Chondrocyte (in vitro differentiated cells): ENCODE results near the gene LTBP1. TPM values are rescaled to one million over a fixed set of nuclear protein-coding genes. Genes with fewer than 3 reads are reported as not detected.
"Not testable (repeated sequence)": the region's sequence is repeated elsewhere in the genome, so short reads cannot be mapped to it uniquely, and the experiment has no call there.

ENCODE experiments used
- DNase-seq: peaks from one replicate; pipeline ENCODE4 v3.0.0; 2021; ENCODE audit warnings: mixed read lengths, low spot score
- H3K27ac Mint-ChIP-seq: one replicate; pipeline ENCODE4 v1.8.0; 2021; ENCODE audit warnings: mild to moderate bottlenecking, moderate library complexity, mixed read lengths; ENCODE audit not compliant: unreplicated experiment
- H3K27me3 Mint-ChIP-seq: 2 replicates; pipeline ENCODE4 v1.8.0; 2021; ENCODE audit warnings: low read depth, mixed read lengths
- H3K36me3 Mint-ChIP-seq: 2 replicates; pipeline ENCODE4 v1.8.0; 2021; ENCODE audit warnings: low read depth, mixed read lengths
- H3K4me1 Mint-ChIP-seq: 2 replicates; pipeline ENCODE4 v1.8.0; 2021; ENCODE audit warnings: low read depth, mild to moderate bottlenecking, mixed read lengths
- H3K4me3 Mint-ChIP-seq: one replicate; pipeline ENCODE4 v1.8.0; 2021; ENCODE audit warnings: mild to moderate bottlenecking, moderate library complexity, mixed read lengths; ENCODE audit not compliant: unreplicated experiment
- H3K9me3 Mint-ChIP-seq: 2 replicates; pipeline ENCODE4 v1.8.0; 2021; ENCODE audit warnings: low read depth, mixed read lengths
- CTCF ChIP-seq: fragments of 200-600 bp; sonication (generic); IDR thresholded peaks from 2 replicates; pipeline ENCODE4 v1.5.0; 2021; ENCODE audit warnings: antibody characterized with exemption, mild to moderate bottlenecking, moderate library complexity
- total RNA-seq: library from RNA; stranded (reverse); gene quantifications from 3 replicates; pipeline ENCODE4 v1.2.1, GENCODE V29; 2021

Gene LTBP1
- total RNA-seq, 1 donor from 2014 or later, result 398 TPM

DNA sequence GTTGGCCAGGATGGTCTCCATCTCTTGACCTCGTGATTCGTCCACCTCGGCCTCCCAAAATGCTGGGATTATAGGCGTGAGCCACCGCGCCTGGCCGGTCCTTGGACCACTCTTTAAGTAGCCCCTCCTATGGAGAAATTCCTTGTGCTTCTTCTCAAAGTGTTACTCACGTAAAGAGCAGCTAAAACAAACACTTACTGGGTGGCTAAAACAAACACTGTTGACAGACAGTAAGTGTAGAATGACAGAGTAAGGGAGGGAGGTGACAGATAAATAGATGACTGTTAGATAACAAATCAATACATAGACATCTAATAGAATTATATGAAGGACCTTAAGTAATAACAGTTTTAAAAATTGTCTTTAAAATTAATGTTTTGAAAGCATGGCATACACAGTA lies 488.8 kb downstream of the LTBP1 start:
- no peak for DNase-seq
- no peaks in the 10 kb centered on the region for H3K36me3 Mint-ChIP-seq
- H3K9me3 Mint-ChIP-seq, result peaks cover 2% of the 10 kb centered on the region
- H3K27ac Mint-ChIP-seq, result no peak overlapping the region
- no peak for TF ChIP-seq CTCF
- H3K27me3 Mint-ChIP-seq, result no peaks in the 10 kb centered on the region
- peaks cover 34% of the 10 kb centered on the region for H3K4me1 Mint-ChIP-seq
- no peak overlapping the region for H3K4me3 Mint-ChIP-seq

GRCh38 chr2:33436083-33436482 lies 489.3 kb downstream of the LTBP1 start:
- no peak overlapping the region for H3K27ac Mint-ChIP-seq
- peaks cover 30% of the 10 kb centered on the region for H3K4me1 Mint-ChIP-seq
- DNase-seq, result no peak
- no peaks in the 10 kb centered on the region for H3K27me3 Mint-ChIP-seq
- H3K36me3 Mint-ChIP-seq, result no peaks in the 10 kb centered on the region
- TF ChIP-seq CTCF, result no peak
- peaks cover 2% of the 10 kb centered on the region for H3K9me3 Mint-ChIP-seq
- no peak overlapping the region for H3K4me3 Mint-ChIP-seq

DNA sequence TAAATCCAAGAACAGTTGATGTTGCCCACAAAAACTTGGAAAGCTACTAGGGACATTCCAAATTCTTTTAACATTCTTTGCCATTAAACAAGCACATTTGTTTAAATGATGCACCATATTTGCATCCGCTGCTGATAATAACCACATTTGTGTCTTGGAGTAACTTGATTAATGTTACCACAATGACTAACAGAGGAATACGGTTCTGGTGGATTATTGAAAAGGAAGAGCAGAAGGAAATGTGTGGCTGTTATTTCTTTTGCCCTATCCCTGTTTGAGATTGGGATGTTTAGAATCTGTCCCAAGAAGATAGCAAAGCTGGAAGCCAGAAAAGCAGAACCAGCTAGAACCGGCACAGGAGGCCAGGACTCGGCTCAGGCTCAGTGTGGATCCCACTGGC lies 490.5 kb downstream of the LTBP1 start:
- Mint-ChIP-seq H3K9me3 (peaks cover 2% of the 10 kb centered on the region), H3K36me3 (no peaks in the 10 kb centered on the region), H3K4me1 (peaks cover 32% of the 10 kb centered on the region), H3K4me3 (no peak overlapping the region), H3K27ac (peak overlapping the region; percentile 65), H3K27me3 (no peaks in the 10 kb centered on the region)
- no peak for DNase-seq
- no peak for TF ChIP-seq CTCF

- peak overlapping the region; percentile 65 for H3K27ac Mint-ChIP-seq
- no peaks in the 10 kb centered on the region for H3K27me3 Mint-ChIP-seq
- DNase-seq, result no peak
- H3K4me3 Mint-ChIP-seq, result no peak overlapping the region
- H3K36me3 Mint-ChIP-seq, result no peaks in the 10 kb centered on the region
- TF ChIP-seq CTCF, result no peak
- peaks cover 32% of the 10 kb centered on the region for H3K4me1 Mint-ChIP-seq
- H3K9me3 Mint-ChIP-seq, result peaks cover 2% of the 10 kb centered on the region
Observed at GRCh38 chr2:33437815-33438214, 491.1 kb downstream of the LTBP1 start.

GRCh38 chr2:33441235-33441810 lies 494.6 kb downstream of the LTBP1 start:
- H3K4me1 Mint-ChIP-seq, result peaks cover 26% of the 10 kb centered on the region
- no peak overlapping the region for H3K4me3 Mint-ChIP-seq
- no peak overlapping the region for H3K27ac Mint-ChIP-seq
- H3K36me3 Mint-ChIP-seq, result no peaks in the 10 kb centered on the region
- DNase-seq, result no peak
- H3K27me3 Mint-ChIP-seq, result no peaks in the 10 kb centered on the region
- H3K9me3 Mint-ChIP-seq, result no peaks in the 10 kb centered on the region
- TF ChIP-seq CTCF, result peak; percentile 88

DNA sequence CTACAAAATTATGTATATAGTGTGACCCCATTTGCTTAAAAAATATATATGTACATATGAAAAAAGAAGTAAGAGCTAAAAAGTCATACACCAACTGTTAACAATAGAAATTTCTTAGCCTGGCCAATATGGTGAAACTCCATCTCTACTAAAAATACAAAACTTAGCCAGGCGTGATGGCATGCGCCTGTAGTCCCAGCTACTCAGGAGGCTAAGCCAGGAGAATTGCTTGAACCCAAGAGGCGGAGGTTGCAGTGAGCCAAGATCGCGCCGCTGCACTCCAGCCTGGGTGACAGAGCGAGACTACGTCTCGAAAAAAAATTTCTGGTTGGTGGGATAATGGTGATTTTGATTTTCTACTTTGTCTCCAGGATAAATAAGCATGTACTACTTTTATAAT lies 495.3 kb downstream of the LTBP1 start:
- H3K27ac Mint-ChIP-seq, H3K9me3 Mint-ChIP-seq, H3K4me3 Mint-ChIP-seq, DNase-seq, H3K36me3 Mint-ChIP-seq, H3K27me3 Mint-ChIP-seq: not testable (repeated sequence)
- peaks cover 22% of the 10 kb centered on the region for H3K4me1 Mint-ChIP-seq
